ENCODE data around the gene ARHGEF5. TPM values are rescaled to one million over a fixed set of nuclear protein-coding genes. Genes with fewer than 3 reads are reported as not detected.

ARHGEF5 gene
- total RNA-seq, 1 experiment from 2014 or later, result 2.5 TPM

GRCh38 chr7:144379776-144380384 is 24.7 kb downstream of the ARHGEF5 start:
- no peak for DNase-seq (ENCODE audit: low read depth)

GRCh38 chr7:144384071-144384470 is 28.9 kb downstream of the ARHGEF5 start:
- DNase-seq (ENCODE audit: low read depth), result peak; percentile 33

- DNase-seq (ENCODE audit: low read depth), result peak; percentile 70
Measured at GRCh38 chr7:144384555-144385245, 29.5 kb downstream of the ARHGEF5 start.

- DNase-seq (ENCODE audit: low read depth), result no peak
Measured at GRCh38 chr7:144386741-144387140, 31.5 kb downstream of the ARHGEF5 start.

GRCh38 chr7:144388950-144389349 is 33.7 kb downstream of the ARHGEF5 start:
- DNase-seq (ENCODE audit: low read depth), result no peak

- no peak for DNase-seq (ENCODE audit: low read depth)
Measured at GRCh38 chr7:144390481-144390880, 35.3 kb downstream of the ARHGEF5 start.

- no peak for DNase-seq (ENCODE audit: low read depth)
Measured at GRCh38 chr7:144391014-144391413, 35.8 kb downstream of the ARHGEF5 start.

GRCh38 chr7:144391823-144392255 is 36.6 kb downstream of the ARHGEF5 start:
- DNase-seq (ENCODE audit: low read depth), result peak; percentile 62

- no peak for DNase-seq (ENCODE audit: low read depth)
Measured at GRCh38 chr7:144397086-144397485, 41.9 kb downstream of the ARHGEF5 start.

GRCh38 chr7:144398291-144398690 is 43.1 kb downstream of the ARHGEF5 start:
- DNase-seq (ENCODE audit: low read depth), result no peak

GRCh38 chr7:144398911-144399310 is 43.7 kb downstream of the ARHGEF5 start:
- DNase-seq (ENCODE audit: low read depth), result no peak

- DNase-seq (ENCODE audit: low read depth), result no peak
Measured at GRCh38 chr7:144399946-144400345, 44.7 kb downstream of the ARHGEF5 start.

GRCh38 chr7:144401490-144401889 is 46.3 kb downstream of the ARHGEF5 start:
- DNase-seq (ENCODE audit: low read depth), result no peak

GRCh38 chr7:144403102-144403501 is 47.9 kb downstream of the ARHGEF5 start:
- no peak for DNase-seq (ENCODE audit: low read depth)

GRCh38 chr7:144403649-144404061 is 48.5 kb downstream of the ARHGEF5 start, which contains the start of gene NOBOX:
Gene NOBOX (minus strand): TSS chr7:144403693.
- no peak for DNase-seq (ENCODE audit: low read depth)

GRCh38 chr7:144404946-144405345 is 49.7 kb downstream of the ARHGEF5 start:
- no peak for DNase-seq (ENCODE audit: low read depth)

- DNase-seq (ENCODE audit: low read depth), result peak; percentile 30
Measured at GRCh38 chr7:144407266-144407931, 52.2 kb downstream of the ARHGEF5 start.

GRCh38 chr7:144408121-144408520 is 52.9 kb downstream of the ARHGEF5 start:
- DNase-seq (ENCODE audit: low read depth), result no peak

- DNase-seq (ENCODE audit: low read depth), result no peak
Measured at GRCh38 chr7:144410441-144410840, 55.2 kb downstream of the ARHGEF5 start.

- DNase-seq (ENCODE audit: low read depth), result no peak
Measured at GRCh38 chr7:144414815-144415214, 59.6 kb downstream of the ARHGEF5 start.

- DNase-seq (ENCODE audit: low read depth), result no peak
Measured at GRCh38 chr7:144415858-144416257, 60.7 kb downstream of the ARHGEF5 start.

- no peak for DNase-seq (ENCODE audit: low read depth)
Measured at GRCh38 chr7:144416341-144416740, 61.1 kb downstream of the ARHGEF5 start.

All from HT1080 (cell line).